ENCODE results near the gene ARPC4.
"Not testable (repeated sequence)": the region's sequence is repeated elsewhere in the genome, so short reads cannot be mapped to it uniquely, and the experiment has no call there.

Gene ARPC4

GRCh38 chr3:9769012-9769411, 23.9 kb upstream of the ARPC4 start:
- TF ChIP-seq, protein P1, sequence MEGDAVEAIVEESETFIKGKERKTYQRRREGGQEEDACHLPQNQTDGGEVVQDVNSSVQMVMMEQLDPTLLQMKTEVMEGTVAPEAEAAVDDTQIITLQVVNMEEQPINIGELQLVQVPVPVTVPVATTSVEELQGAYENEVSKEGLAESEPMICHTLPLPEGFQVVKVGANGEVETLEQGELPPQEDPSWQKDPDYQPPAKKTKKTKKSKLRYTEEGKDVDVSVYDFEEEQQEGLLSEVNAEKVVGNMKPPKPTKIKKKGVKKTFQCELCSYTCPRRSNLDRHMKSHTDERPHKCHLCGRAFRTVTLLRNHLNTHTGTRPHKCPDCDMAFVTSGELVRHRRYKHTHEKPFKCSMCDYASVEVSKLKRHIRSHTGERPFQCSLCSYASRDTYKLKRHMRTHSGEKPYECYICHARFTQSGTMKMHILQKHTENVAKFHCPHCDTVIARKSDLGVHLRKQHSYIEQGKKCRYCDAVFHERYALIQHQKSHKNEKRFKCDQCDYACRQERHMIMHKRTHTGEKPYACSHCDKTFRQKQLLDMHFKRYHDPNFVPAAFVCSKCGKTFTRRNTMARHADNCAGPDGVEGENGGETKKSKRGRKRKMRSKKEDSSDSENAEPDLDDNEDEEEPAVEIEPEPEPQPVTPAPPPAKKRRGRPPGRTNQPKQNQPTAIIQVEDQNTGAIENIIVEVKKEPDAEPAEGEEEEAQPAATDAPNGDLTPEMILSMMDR (IDR thresholded peaks at IDR 0.05; ENCODE audit: low read depth, low read length, missing control alignments), result no peak
- no peak for DNase-seq (ENCODE audit: extremely low read depth, low read depth)
- peak overlapping the region; percentile 75 for H3K4me3 ChIP-seq (replicated peaks; ENCODE audit: low read depth, low read length)

DNA sequence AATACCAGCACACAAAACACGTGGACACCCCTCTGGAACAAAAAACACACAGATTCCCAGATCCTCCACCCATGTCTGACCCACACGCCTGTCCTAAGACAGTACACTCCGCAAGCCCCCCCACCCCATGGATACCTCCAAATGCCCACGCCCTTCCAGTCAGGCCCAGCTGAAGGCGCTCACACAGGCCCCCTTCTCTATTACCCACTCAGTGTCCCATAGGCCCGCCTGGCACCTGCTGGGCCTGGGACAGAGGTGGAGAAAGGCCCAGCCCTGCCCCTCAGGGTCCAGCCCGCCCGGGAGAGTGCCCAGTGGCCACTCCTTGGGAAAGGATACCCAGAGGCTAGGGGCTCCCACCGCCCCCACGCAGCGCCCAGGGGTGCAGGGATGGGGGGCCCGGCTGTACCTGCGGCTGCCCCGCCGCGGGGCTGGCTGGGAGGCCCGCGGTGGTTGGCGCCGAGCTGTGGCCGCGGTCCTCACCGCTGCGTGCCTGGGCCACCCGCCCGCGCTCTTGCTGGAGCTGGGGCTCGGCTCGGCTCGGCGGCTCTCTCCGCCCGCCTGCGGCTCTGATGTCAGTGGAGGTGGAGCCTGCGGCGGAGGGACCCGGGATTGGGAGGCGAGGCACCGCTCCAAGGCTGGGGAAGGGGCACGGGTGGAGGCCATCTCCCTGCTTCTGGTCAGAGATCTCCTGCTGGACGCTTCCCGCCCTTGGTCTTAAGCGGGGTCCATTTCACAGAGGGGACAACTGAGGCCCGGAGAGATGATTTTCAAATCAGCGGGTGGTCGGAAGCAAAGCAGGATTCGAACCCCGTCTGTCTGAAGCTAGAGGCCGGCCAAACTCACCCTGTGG, 23.2 kb upstream of the ARPC4 start, which contains the start of gene CAMK1:
CAMK1 (minus strand) TSS at position 522 of the 850 bp plus-strand sequence. CDS start 2,198 bp downstream, outside the sequence.
- peak within 1 kb of the TSS; percentile 75 for H3K4me3 ChIP-seq (replicated peaks; ENCODE audit: low read depth, low read length)
- no peak for DNase-seq (ENCODE audit: extremely low read depth, low read depth)
- TF ChIP-seq, protein P1 (IDR thresholded peaks at IDR 0.05; ENCODE audit: low read depth, low read length, missing control alignments), result no peak

GRCh38 chr3:9770276-9770812, 22.5 kb upstream of the ARPC4 start:
- DNase-seq (ENCODE audit: extremely low read depth, low read depth), result no peak
- peak overlapping the region; percentile 75 for H3K4me3 ChIP-seq (replicated peaks; ENCODE audit: low read depth, low read length)
- TF ChIP-seq, protein P1 (IDR thresholded peaks at IDR 0.05; ENCODE audit: low read depth, low read length, missing control alignments), result no peak

- H3K4me3 ChIP-seq (replicated peaks; ENCODE audit: low read depth, low read length); DNase-seq (ENCODE audit: extremely low read depth, low read depth): not testable (repeated sequence)
These were observed 21.9 kb upstream of the ARPC4 start for GRCh38 chr3:9771007-9771406.

- no peak overlapping the region for H3K4me3 ChIP-seq (replicated peaks; ENCODE audit: low read depth, low read length)
- TF ChIP-seq, protein P1 (IDR thresholded peaks at IDR 0.05; ENCODE audit: low read depth, low read length, missing control alignments), result no peak
- DNase-seq (ENCODE audit: extremely low read depth, low read depth), result no peak
These were observed 15.8 kb upstream of the ARPC4 start for GRCh38 chr3:9776896-9777693.

- no peak for DNase-seq (ENCODE audit: extremely low read depth, low read depth)
- H3K4me3 ChIP-seq (replicated peaks; ENCODE audit: low read depth, low read length), result no peak overlapping the region
- TF ChIP-seq, protein P1 (IDR thresholded peaks at IDR 0.05; ENCODE audit: low read depth, low read length, missing control alignments), result no peak
These were observed 15.2 kb upstream of the ARPC4 start for GRCh38 chr3:9777694-9778021.
